ENCODE results near the gene NCOA1.

GRCh38 chr2:24734741-24735140, 243.7 kb downstream of the NCOA1 start:
- TF ChIP-seq, protein P1, sequence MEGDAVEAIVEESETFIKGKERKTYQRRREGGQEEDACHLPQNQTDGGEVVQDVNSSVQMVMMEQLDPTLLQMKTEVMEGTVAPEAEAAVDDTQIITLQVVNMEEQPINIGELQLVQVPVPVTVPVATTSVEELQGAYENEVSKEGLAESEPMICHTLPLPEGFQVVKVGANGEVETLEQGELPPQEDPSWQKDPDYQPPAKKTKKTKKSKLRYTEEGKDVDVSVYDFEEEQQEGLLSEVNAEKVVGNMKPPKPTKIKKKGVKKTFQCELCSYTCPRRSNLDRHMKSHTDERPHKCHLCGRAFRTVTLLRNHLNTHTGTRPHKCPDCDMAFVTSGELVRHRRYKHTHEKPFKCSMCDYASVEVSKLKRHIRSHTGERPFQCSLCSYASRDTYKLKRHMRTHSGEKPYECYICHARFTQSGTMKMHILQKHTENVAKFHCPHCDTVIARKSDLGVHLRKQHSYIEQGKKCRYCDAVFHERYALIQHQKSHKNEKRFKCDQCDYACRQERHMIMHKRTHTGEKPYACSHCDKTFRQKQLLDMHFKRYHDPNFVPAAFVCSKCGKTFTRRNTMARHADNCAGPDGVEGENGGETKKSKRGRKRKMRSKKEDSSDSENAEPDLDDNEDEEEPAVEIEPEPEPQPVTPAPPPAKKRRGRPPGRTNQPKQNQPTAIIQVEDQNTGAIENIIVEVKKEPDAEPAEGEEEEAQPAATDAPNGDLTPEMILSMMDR (optimal IDR thresholded peaks at IDR 0.05 in 1 of 3, IDR thresholded peaks at IDR 0.05 in 1 of 3, conservative IDR thresholded peaks at IDR 0.05 in 1 of 3; ENCODE audit: extremely low read depth in 1 of 3, insufficient read depth in 2 of 3, low read length in 3 of 3): no peak
- TF ChIP-seq EZH2 (IDR thresholded peaks at IDR 0.05; ENCODE audit: low read length): no peak

Data from keratinocyte (primary cell).